Spleen (tissue), 7 donors: ENCODE measurements around the gene CHEK1.

Experiments
- POLR2A ChIP-seq, 3 donors: fragments of 450-650 bp; IDR thresholded peaks; one replicate each; pipeline ENCODE4 v1.5.1; 2017; ENCODE audit warnings: antibody characterized with exemption in 3 of 3, mild to moderate bottlenecking in 1 of 3
- TF ChIP-seq, protein P1 (sequence below), 11 experiments: fragments of 200-600 bp in 7 of 11; fragments of 450-650 bp in 4 of 11; sonication (generic) in 4 of 11; IDR thresholded peaks in 8 of 11; conservative IDR thresholded peaks in 3 of 11; 1 replicate in 7 of 11; 2 replicates in 4 of 11; pipeline versions ENCODE4 v1.4.0 to v1.8.0; 2016 to 2021; ENCODE audit warnings: antibody characterized with exemption in 11 of 11, inconsistent platforms in 4 of 11, mild to moderate bottlenecking in 1 of 11
- donor health status: DM: no; HTN: no; CAD: no; lungs with moderate emphysema.
- donor health status: DM: no; HTN: no; CAD: no.
- donor health status: DM: no; HTN: no; CAD: no.

DNA sequence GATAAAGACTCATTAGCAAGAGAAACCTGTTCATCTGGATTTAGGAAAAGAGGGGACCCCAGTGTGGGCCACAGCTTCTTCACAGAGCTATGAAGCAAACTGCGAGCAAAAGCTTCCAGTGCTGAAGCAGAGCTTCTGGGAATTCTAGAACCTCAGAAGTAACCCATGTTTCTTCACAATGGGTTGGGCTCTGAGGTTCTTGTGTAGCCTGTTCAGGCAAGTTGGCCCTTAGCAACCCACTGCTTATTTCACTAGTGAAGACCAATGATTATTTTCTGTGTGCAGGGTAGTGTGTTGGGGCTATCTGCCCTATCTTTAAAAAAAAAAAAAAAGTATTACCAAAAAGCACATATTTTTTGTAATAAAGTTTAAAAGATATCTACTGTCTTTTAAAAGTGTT, 55.8 kb downstream of the CHEK1 start, which contains the start of gene ACRV1:
- TF ChIP-seq, protein P1, sequence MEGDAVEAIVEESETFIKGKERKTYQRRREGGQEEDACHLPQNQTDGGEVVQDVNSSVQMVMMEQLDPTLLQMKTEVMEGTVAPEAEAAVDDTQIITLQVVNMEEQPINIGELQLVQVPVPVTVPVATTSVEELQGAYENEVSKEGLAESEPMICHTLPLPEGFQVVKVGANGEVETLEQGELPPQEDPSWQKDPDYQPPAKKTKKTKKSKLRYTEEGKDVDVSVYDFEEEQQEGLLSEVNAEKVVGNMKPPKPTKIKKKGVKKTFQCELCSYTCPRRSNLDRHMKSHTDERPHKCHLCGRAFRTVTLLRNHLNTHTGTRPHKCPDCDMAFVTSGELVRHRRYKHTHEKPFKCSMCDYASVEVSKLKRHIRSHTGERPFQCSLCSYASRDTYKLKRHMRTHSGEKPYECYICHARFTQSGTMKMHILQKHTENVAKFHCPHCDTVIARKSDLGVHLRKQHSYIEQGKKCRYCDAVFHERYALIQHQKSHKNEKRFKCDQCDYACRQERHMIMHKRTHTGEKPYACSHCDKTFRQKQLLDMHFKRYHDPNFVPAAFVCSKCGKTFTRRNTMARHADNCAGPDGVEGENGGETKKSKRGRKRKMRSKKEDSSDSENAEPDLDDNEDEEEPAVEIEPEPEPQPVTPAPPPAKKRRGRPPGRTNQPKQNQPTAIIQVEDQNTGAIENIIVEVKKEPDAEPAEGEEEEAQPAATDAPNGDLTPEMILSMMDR (IDR thresholded peaks at IDR 0.05 in 8 of 11, conservative IDR thresholded peaks at IDR 0.05 in 3 of 11): no peak
- TF ChIP-seq POLR2A (IDR thresholded peaks at IDR 0.05): no peak
